ENCODE data around the gene MOK.

The MOK gene

GRCh38 chr14:102189874-102190273, 115.1 kb downstream of the MOK start:
- H3K4me3 ChIP-seq (ENCODE audit: extremely low read depth, insufficient read depth, low read length, poor library complexity, severe bottlenecking) = no peak overlapping the region
- WGBS, 2 experiments (ENCODE audit: insufficient coverage in 2 of 2) = 92 to 100% methylated on average over 3 to 5 of the region's 5 CpGs
- no peaks in the 10 kb centered on the region for H3K9me3 ChIP-seq (ENCODE audit: control insufficient read depth, low read length)
- H3K36me3 ChIP-seq (ENCODE audit: control insufficient read depth, insufficient read depth, low read length) = peaks cover under 1% of the 10 kb centered on the region
- H3K27ac ChIP-seq (ENCODE audit: low read depth, low read length, severe bottlenecking) = no peak overlapping the region
- H3K4me1 ChIP-seq (ENCODE audit: control insufficient read depth, insufficient read depth, low read length, poor library complexity, severe bottlenecking) = peaks cover 19% of the 10 kb centered on the region

GRCh38 chr14:102188187-102188586, 116.8 kb downstream of the MOK start:
- Histone ChIP-seq H3K4me1 (ENCODE audit: control insufficient read depth, insufficient read depth, low read length, poor library complexity, severe bottlenecking) (peaks cover 19% of the 10 kb centered on the region), H3K27ac (ENCODE audit: low read depth, low read length, severe bottlenecking) (no peak overlapping the region), H3K4me3 (ENCODE audit: extremely low read depth, insufficient read depth, low read length, poor library complexity, severe bottlenecking) (no peak overlapping the region), H3K36me3 (ENCODE audit: control insufficient read depth, insufficient read depth, low read length) (no peaks in the 10 kb centered on the region), H3K9me3 (ENCODE audit: control insufficient read depth, low read length) (no peaks in the 10 kb centered on the region)
- WGBS, 2 experiments (ENCODE audit: insufficient coverage in 2 of 2) = no CpG with 5 or more reads among the region's 1 CpG

GRCh38 chr14:102187568-102188001, 117.4 kb downstream of the MOK start:
- no peaks in the 10 kb centered on the region for H3K9me3 ChIP-seq (ENCODE audit: control insufficient read depth, low read length)
- H3K27ac ChIP-seq (ENCODE audit: low read depth, low read length, severe bottlenecking) = peak overlapping the region; percentile 78
- H3K4me3 ChIP-seq (ENCODE audit: extremely low read depth, insufficient read depth, low read length, poor library complexity, severe bottlenecking) = no peak overlapping the region
- no peaks in the 10 kb centered on the region for H3K36me3 ChIP-seq (ENCODE audit: control insufficient read depth, insufficient read depth, low read length)
- 77 to 97% methylated on average over 3 to 4 of the region's 4 CpGs for WGBS, 2 experiments (ENCODE audit: insufficient coverage in 2 of 2)
- H3K4me1 ChIP-seq (ENCODE audit: control insufficient read depth, insufficient read depth, low read length, poor library complexity, severe bottlenecking) = peaks cover 19% of the 10 kb centered on the region

GRCh38 chr14:102187044-102187443, 117.9 kb downstream of the MOK start:
- WGBS, 2 experiments (ENCODE audit: insufficient coverage in 2 of 2) = 77 to 84% methylated on average over 2 to 3 of the region's 3 CpGs

GRCh38 chr14:102185360-102185759, 119.6 kb downstream of the MOK start:
- Histone ChIP-seq H3K36me3 (ENCODE audit: control insufficient read depth, insufficient read depth, low read length) (no peaks in the 10 kb centered on the region), H3K9me3 (ENCODE audit: control insufficient read depth, low read length) (no peaks in the 10 kb centered on the region), H3K27ac (ENCODE audit: low read depth, low read length, severe bottlenecking) (no peak overlapping the region), H3K4me3 (ENCODE audit: extremely low read depth, insufficient read depth, low read length, poor library complexity, severe bottlenecking) (no peak overlapping the region), H3K4me1 (ENCODE audit: control insufficient read depth, insufficient read depth, low read length, poor library complexity, severe bottlenecking) (peaks cover 18% of the 10 kb centered on the region)
- WGBS, 2 experiments (ENCODE audit: insufficient coverage in 2 of 2) = 95 to 100% methylated on average over 8 of the region's 8 CpGs

More at GRCh38 chr14:102187044-102187443, 117.9 kb downstream of the MOK start:
- Histone ChIP-seq H3K9me3 (ENCODE audit: control insufficient read depth, low read length) (no peaks in the 10 kb centered on the region), H3K27ac (ENCODE audit: low read depth, low read length, severe bottlenecking) (peak overlapping the region; percentile 78), H3K4me1 (ENCODE audit: control insufficient read depth, insufficient read depth, low read length, poor library complexity, severe bottlenecking) (peaks cover 23% of the 10 kb centered on the region), H3K4me3 (ENCODE audit: extremely low read depth, insufficient read depth, low read length, poor library complexity, severe bottlenecking) (no peak overlapping the region), H3K36me3 (ENCODE audit: control insufficient read depth, insufficient read depth, low read length) (no peaks in the 10 kb centered on the region)

- H3K4me1 ChIP-seq (ENCODE audit: control insufficient read depth, insufficient read depth, low read length, poor library complexity, severe bottlenecking) = peaks cover 18% of the 10 kb centered on the region
- WGBS, 2 experiments (ENCODE audit: insufficient coverage in 2 of 2) = 82% methylated on average over 12 to 14 of the region's 14 CpGs
- H3K4me3 ChIP-seq (ENCODE audit: extremely low read depth, insufficient read depth, low read length, poor library complexity, severe bottlenecking) = no peak overlapping the region
- no peaks in the 10 kb centered on the region for H3K9me3 ChIP-seq (ENCODE audit: control insufficient read depth, low read length)
- no peak overlapping the region for H3K27ac ChIP-seq (ENCODE audit: low read depth, low read length, severe bottlenecking)
- H3K36me3 ChIP-seq (ENCODE audit: control insufficient read depth, insufficient read depth, low read length) = no peaks in the 10 kb centered on the region
Observed at GRCh38 chr14:102184316-102185035, 120.5 kb downstream of the MOK start.

GRCh38 chr14:102183886-102184285, 121.1 kb downstream of the MOK start:
- H3K27ac ChIP-seq (ENCODE audit: low read depth, low read length, severe bottlenecking) = no peak overlapping the region
- 100% methylated on average over 1 of the region's 3 CpGs for WGBS, 2 experiments (ENCODE audit: insufficient coverage in 2 of 2)

GRCh38 chr14:102182936-102183619, 121.9 kb downstream of the MOK start:
- Histone ChIP-seq H3K9me3 (ENCODE audit: control insufficient read depth, low read length) (no peaks in the 10 kb centered on the region), H3K4me3 (ENCODE audit: extremely low read depth, insufficient read depth, low read length, poor library complexity, severe bottlenecking) (no peak overlapping the region), H3K4me1 (ENCODE audit: control insufficient read depth, insufficient read depth, low read length, poor library complexity, severe bottlenecking) (peaks cover 15% of the 10 kb centered on the region), H3K36me3 (ENCODE audit: control insufficient read depth, insufficient read depth, low read length) (peaks cover 6% of the 10 kb centered on the region), H3K27ac (ENCODE audit: low read depth, low read length, severe bottlenecking) (no peak overlapping the region)
- WGBS, 2 experiments (ENCODE audit: insufficient coverage in 2 of 2) = 90 to 94% methylated on average over 7 of the region's 9 CpGs

More at GRCh38 chr14:102183886-102184285, 121.1 kb downstream of the MOK start:
- H3K4me1 ChIP-seq (ENCODE audit: control insufficient read depth, insufficient read depth, low read length, poor library complexity, severe bottlenecking) = peaks cover 18% of the 10 kb centered on the region
- H3K4me3 ChIP-seq (ENCODE audit: extremely low read depth, insufficient read depth, low read length, poor library complexity, severe bottlenecking) = no peak overlapping the region
- H3K36me3 ChIP-seq (ENCODE audit: control insufficient read depth, insufficient read depth, low read length) = no peaks in the 10 kb centered on the region
- no peaks in the 10 kb centered on the region for H3K9me3 ChIP-seq (ENCODE audit: control insufficient read depth, low read length)

- H3K4me3 ChIP-seq (ENCODE audit: extremely low read depth, insufficient read depth, low read length, poor library complexity, severe bottlenecking) = no peak overlapping the region
- H3K27ac ChIP-seq (ENCODE audit: low read depth, low read length, severe bottlenecking) = no peak overlapping the region
- H3K4me1 ChIP-seq (ENCODE audit: control insufficient read depth, insufficient read depth, low read length, poor library complexity, severe bottlenecking) = peaks cover 12% of the 10 kb centered on the region
- peaks cover 6% of the 10 kb centered on the region for H3K36me3 ChIP-seq (ENCODE audit: control insufficient read depth, insufficient read depth, low read length)
- H3K9me3 ChIP-seq (ENCODE audit: control insufficient read depth, low read length) = no peaks in the 10 kb centered on the region
Observed at GRCh38 chr14:102182190-102182589, 122.8 kb downstream of the MOK start.

GRCh38 chr14:102181187-102181586, 123.8 kb downstream of the MOK start:
- WGBS, 2 experiments (ENCODE audit: insufficient coverage in 2 of 2) = 78 to 88% methylated on average over 1 of the region's 1 CpG
- Histone ChIP-seq H3K9me3 (ENCODE audit: control insufficient read depth, low read length) (no peaks in the 10 kb centered on the region), H3K27ac (ENCODE audit: low read depth, low read length, severe bottlenecking) (no peak overlapping the region), H3K36me3 (ENCODE audit: control insufficient read depth, insufficient read depth, low read length) (peaks cover 6% of the 10 kb centered on the region), H3K4me1 (ENCODE audit: control insufficient read depth, insufficient read depth, low read length, poor library complexity, severe bottlenecking) (peaks cover 4% of the 10 kb centered on the region), H3K4me3 (ENCODE audit: extremely low read depth, insufficient read depth, low read length, poor library complexity, severe bottlenecking) (no peak overlapping the region)

Data from mesodermal cell (in vitro differentiated cells).